HepG2 (cell line): ENCODE data around the gene GNAL. TPM values are rescaled to one million over a fixed set of nuclear protein-coding genes. Genes with fewer than 3 reads are reported as not detected.

Experiments
- ATAD3A ChIP-seq: sonication (generic); formaldehyde crosslinking; IDR thresholded peaks from 2 replicates; pipeline ENCODE4 v1.4.0; 2020; ENCODE audit warnings: missing genetic modification reagents
- ATRX ChIP-seq: sonication (generic); formaldehyde crosslinking; IDR thresholded peaks from 2 replicates; pipeline ENCODE4 v1.4.0; 2020; ENCODE audit warnings: missing genetic modification reagents, borderline replicate concordance
- GLI4 ChIP-seq: sonication (generic); formaldehyde crosslinking; IDR thresholded peaks from 2 replicates; pipeline ENCODE4 v1.5.1; 2020; ENCODE audit warnings: missing genetic modification reagents, mild to moderate bottlenecking, moderate library complexity, borderline replicate concordance
- ISX ChIP-seq: sonication (generic); formaldehyde crosslinking; conservative IDR thresholded peaks from 2 replicates; pipeline ENCODE4 v1.5.0; 2020; ENCODE audit warnings: missing genetic modification reagents
- KLF13 ChIP-seq: sonication (generic); formaldehyde crosslinking; IDR thresholded peaks from 2 replicates; pipeline ENCODE4 v1.4.0; 2020; ENCODE audit warnings: mild to moderate bottlenecking, missing genetic modification reagents
- NFKBIZ ChIP-seq: IDR thresholded peaks from 2 replicates; pipeline ENCODE4 v1.6.1; 2018; ENCODE audit warnings: missing genetic modification reagents, missing compliant biosample characterization
- NR3C1 ChIP-seq: sonication (generic); formaldehyde crosslinking; IDR thresholded peaks from 2 replicates; pipeline ENCODE4 v1.4.0; 2020; ENCODE audit warnings: missing genetic modification reagents
- PAX8 ChIP-seq: sonication (generic); formaldehyde crosslinking; IDR thresholded peaks from 2 replicates; pipeline ENCODE4 v1.8.0; 2022; ENCODE audit warnings: mild to moderate bottlenecking, missing genetic modification reagents, borderline replicate concordance
- PHB2 ChIP-seq: fragments of 450-650 bp; IDR thresholded peaks from 2 replicates; pipeline ENCODE4 v1.6.1; 2018; ENCODE audit not compliant: partially characterized antibody
- SMARCE1 ChIP-seq: fragments of 450-650 bp; IDR thresholded peaks from 2 replicates; pipeline ENCODE4 v1.6.1; 2017; ENCODE audit warnings: borderline replicate concordance
- SRY ChIP-seq: sonication (generic); formaldehyde crosslinking; IDR thresholded peaks from 2 replicates; pipeline ENCODE4 v1.8.0; 2022; ENCODE audit warnings: mild to moderate bottlenecking, missing genetic modification reagents
- XBP1 ChIP-seq: sonication (generic); formaldehyde crosslinking; IDR thresholded peaks from 2 replicates; pipeline ENCODE4 v1.5.0; 2020; ENCODE audit warnings: missing genetic modification reagents
- YEATS4 ChIP-seq: sonication (generic); formaldehyde crosslinking; IDR thresholded peaks from 2 replicates; pipeline ENCODE4 v1.4.0; 2020; ENCODE audit warnings: missing genetic modification reagents, borderline replicate concordance
- ZNF101 ChIP-seq: sonication (generic); formaldehyde crosslinking; IDR thresholded peaks from 2 replicates; pipeline ENCODE4 v1.4.0; 2020; ENCODE audit warnings: mild to moderate bottlenecking, low read depth, missing genetic modification reagents, borderline replicate concordance
- ZNF501 ChIP-seq: sonication (generic); formaldehyde crosslinking; IDR thresholded peaks from 2 replicates; pipeline ENCODE4 v1.5.1; 2020; ENCODE audit warnings: mild to moderate bottlenecking, moderate library complexity, missing genetic modification reagents
- polyA plus RNA-seq, 8 experiments: library from polyadenylated mRNA; depleted of rRNA in 3 of 8; stranded (reverse) in 7 of 8; unstranded in 1 of 8; fragments of >200 nt; fragmentation: Illumina TruSeq in 4 of 8; extraction: Trizol in 4 of 8; gene quantifications; 2 replicates each; pipeline versions ENCODE4 v1.2.1 to v1.2.3, GENCODE V29; 2011 to 2016; ENCODE audit warnings: low read depth in 4 of 8, missing spikeins in 1 of 8, mixed read lengths in 1 of 8; ENCODE audit not compliant: insufficient read depth in 1 of 8
- total RNA-seq, 5 experiments: library from RNA; depleted of rRNA; stranded (reverse); fragments of >200 nt; fragmentation: Illumina TruSeq; extraction: Trizol; gene quantifications; 2 replicates each; pipeline ENCODE4 v1.2.3, GENCODE V29; 2016; ENCODE audit warnings: low read depth in 1 of 5
- TF ChIP-seq, protein P1 (sequence below): sonication (generic); formaldehyde crosslinking; IDR thresholded peaks from 2 replicates; pipeline ENCODE4 v1.4.0; 2020; ENCODE audit warnings: mild to moderate bottlenecking, missing genetic modification reagents
- TF ChIP-seq, protein P2 (sequence below): sonication (generic); formaldehyde crosslinking; IDR thresholded peaks from 2 replicates; pipeline ENCODE4 v1.5.0; 2020; ENCODE audit warnings: missing genetic modification reagents, mild to moderate bottlenecking, borderline replicate concordance
- TF ChIP-seq, protein P3 (sequence below): sonication (generic); formaldehyde crosslinking; IDR thresholded peaks from 2 replicates; pipeline ENCODE4 v1.4.0; 2020; ENCODE audit warnings: missing genetic modification reagents
- TF ChIP-seq, protein P4 (sequence below): sonication (generic); formaldehyde crosslinking; IDR thresholded peaks from 2 replicates; pipeline ENCODE4 v1.5.1; 2020; ENCODE audit warnings: missing genetic modification reagents, mild to moderate bottlenecking, borderline replicate concordance
- TF ChIP-seq, protein P5 (sequence below): sonication (generic); formaldehyde crosslinking; IDR thresholded peaks from 2 replicates; pipeline ENCODE4 v1.4.0; 2020; ENCODE audit warnings: missing genetic modification reagents
- TF ChIP-seq, protein P6 (sequence below): sonication (generic); formaldehyde crosslinking; IDR thresholded peaks from 2 replicates; pipeline ENCODE4 v1.4.0; 2020; ENCODE audit warnings: missing genetic modification reagents

The GNAL gene
- total and polyA plus RNA-seq, 2 of the 13 experiments (the other 11 are each of a cell fraction or from before 2014, with no cell fraction given): 0.87 to 1.4 TPM

DNA sequence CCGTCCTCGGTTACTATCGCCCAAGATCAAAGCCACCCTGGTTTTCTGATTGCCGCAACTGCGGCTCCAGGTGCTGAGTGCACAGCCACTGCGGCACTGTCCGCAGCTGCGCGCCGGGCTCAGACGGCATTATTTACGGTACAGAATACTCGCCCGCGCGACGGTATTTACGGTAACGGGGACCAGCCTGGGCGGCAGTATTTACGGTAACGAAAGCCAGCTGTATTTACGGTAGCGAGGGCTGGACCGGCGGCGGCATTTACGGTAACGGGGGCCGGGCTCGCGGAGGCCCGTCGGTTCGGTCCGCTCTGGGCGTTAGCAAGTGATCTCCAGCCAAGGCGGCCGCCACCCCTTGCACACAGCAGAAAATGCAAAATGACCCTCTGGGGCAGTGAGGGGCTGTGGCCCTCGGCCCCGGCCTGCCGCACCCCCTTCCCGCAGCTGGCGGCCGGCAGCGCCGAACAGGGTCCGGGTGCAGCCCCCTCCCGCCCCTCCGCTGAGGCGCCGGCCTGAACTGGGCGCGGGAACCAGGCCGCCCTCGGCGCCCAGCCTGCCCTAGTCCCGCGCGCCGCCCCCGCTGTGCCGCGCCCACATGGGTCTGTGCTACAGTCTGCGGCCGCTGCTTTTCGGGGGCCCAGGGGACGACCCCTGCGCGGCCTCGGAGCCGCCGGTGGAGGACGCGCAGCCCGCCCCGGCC, at the start of gene GNAL (continued):
- TF ChIP-seq NR3C1 (CRISPR knock-in tag) (no peak), XBP1 (CRISPR knock-in tag) (no peak), ATRX (CRISPR knock-in tag) (no peak), GLI4 (no peak), ISX (CRISPR knock-in tag) (no peak), NFKBIZ (CRISPR knock-in tag) (0 out of 2 replicates have a peak, but pooled peaks have one; percentile 45), SMARCE1 (no peak), PAX8 (CRISPR knock-in tag) (no peak), YEATS4 (peak; percentile 30; the same call in 1 of the 2 replicates), PHB2 (no peak), ZNF501 (CRISPR knock-in tag) (peak; percentile 63; the same call in 1 of the 2 replicates), ATAD3A (CRISPR knock-in tag) (no peak), SRY (CRISPR knock-in tag) (no peak), ZNF101 (CRISPR knock-in tag) (no peak), KLF13 (CRISPR knock-in tag) (no peak)
- TF ChIP-seq, protein P1, sequence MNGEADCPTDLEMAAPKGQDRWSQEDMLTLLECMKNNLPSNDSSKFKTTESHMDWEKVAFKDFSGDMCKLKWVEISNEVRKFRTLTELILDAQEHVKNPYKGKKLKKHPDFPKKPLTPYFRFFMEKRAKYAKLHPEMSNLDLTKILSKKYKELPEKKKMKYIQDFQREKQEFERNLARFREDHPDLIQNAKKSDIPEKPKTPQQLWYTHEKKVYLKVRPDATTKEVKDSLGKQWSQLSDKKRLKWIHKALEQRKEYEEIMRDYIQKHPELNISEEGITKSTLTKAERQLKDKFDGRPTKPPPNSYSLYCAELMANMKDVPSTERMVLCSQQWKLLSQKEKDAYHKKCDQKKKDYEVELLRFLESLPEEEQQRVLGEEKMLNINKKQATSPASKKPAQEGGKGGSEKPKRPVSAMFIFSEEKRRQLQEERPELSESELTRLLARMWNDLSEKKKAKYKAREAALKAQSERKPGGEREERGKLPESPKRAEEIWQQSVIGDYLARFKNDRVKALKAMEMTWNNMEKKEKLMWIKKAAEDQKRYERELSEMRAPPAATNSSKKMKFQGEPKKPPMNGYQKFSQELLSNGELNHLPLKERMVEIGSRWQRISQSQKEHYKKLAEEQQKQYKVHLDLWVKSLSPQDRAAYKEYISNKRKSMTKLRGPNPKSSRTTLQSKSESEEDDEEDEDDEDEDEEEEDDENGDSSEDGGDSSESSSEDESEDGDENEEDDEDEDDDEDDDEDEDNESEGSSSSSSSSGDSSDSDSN (CRISPR knock-in tag): peak; percentile 85
- TF ChIP-seq, protein P2, sequence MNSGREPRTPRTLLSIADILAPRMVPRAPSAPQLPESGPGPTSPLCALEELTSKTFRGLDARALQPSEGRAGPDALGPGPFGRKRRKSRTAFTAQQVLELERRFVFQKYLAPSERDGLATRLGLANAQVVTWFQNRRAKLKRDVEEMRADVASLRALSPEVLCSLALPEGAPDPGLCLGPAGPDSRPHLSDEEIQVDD (CRISPR knock-in tag): no peak
- TF ChIP-seq, protein P3, sequence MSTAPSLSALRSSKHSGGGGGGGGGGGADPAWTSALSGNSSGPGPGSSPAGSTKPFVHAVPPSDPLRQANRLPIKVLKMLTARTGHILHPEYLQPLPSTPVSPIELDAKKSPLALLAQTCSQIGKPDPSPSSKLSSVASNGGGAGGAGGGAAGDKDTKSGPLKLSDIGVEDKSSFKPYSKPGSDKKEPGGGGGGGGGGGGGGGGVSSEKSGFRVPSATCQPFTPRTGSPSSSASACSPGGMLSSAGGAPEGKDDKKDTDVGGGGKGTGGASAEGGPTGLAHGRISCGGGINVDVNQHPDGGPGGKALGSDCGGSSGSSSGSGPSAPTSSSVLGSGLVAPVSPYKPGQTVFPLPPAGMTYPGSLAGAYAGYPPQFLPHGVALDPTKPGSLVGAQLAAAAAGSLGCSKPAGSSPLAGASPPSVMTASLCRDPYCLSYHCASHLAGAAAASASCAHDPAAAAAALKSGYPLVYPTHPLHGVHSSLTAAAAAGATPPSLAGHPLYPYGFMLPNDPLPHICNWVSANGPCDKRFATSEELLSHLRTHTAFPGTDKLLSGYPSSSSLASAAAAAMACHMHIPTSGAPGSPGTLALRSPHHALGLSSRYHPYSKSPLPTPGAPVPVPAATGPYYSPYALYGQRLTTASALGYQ: no peak; the same call in 1 of the 2 replicates
- TF ChIP-seq, protein P4, sequence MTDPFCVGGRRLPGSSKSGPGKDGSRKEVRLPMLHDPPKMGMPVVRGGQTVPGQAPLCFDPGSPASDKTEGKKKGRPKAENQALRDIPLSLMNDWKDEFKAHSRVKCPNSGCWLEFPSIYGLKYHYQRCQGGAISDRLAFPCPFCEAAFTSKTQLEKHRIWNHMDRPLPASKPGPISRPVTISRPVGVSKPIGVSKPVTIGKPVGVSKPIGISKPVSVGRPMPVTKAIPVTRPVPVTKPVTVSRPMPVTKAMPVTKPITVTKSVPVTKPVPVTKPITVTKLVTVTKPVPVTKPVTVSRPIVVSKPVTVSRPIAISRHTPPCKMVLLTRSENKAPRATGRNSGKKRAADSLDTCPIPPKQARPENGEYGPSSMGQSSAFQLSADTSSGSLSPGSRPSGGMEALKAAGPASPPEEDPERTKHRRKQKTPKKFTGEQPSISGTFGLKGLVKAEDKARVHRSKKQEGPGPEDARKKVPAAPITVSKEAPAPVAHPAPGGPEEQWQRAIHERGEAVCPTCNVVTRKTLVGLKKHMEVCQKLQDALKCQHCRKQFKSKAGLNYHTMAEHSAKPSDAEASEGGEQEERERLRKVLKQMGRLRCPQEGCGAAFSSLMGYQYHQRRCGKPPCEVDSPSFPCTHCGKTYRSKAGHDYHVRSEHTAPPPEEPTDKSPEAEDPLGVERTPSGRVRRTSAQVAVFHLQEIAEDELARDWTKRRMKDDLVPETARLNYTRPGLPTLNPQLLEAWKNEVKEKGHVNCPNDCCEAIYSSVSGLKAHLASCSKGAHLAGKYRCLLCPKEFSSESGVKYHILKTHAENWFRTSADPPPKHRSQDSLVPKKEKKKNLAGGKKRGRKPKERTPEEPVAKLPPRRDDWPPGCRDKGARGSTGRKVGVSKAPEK (CRISPR knock-in tag): peak; percentile 89; the same call in 1 of the 2 replicates
- TF ChIP-seq, protein P5, sequence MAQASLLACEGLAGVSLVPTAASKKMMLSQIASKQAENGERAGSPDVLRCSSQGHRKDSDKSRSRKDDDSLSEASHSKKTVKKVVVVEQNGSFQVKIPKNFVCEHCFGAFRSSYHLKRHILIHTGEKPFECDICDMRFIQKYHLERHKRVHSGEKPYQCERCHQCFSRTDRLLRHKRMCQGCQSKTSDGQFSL: no peak
- TF ChIP-seq, protein P6, sequence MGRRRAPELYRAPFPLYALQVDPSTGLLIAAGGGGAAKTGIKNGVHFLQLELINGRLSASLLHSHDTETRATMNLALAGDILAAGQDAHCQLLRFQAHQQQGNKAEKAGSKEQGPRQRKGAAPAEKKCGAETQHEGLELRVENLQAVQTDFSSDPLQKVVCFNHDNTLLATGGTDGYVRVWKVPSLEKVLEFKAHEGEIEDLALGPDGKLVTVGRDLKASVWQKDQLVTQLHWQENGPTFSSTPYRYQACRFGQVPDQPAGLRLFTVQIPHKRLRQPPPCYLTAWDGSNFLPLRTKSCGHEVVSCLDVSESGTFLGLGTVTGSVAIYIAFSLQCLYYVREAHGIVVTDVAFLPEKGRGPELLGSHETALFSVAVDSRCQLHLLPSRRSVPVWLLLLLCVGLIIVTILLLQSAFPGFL (CRISPR knock-in tag): no peak
